KMS-11 (cell line): ENCODE results near the gene FAT1.

Experiments
- H2AFZ ChIP-seq: fragments of 200-600 bp; sonication (generic); 2 replicates; pipeline ENCODE4 v1.6.1; 2016; ENCODE audit warnings: antibody characterized with exemption, mixed run types, low read depth
- H3K27ac ChIP-seq: fragments of 200-600 bp; sonication (generic); 2 replicates; pipeline ENCODE4 v1.6.1; 2016; ENCODE audit warnings: mild to moderate bottlenecking, mixed run types
- H3K27me3 ChIP-seq: fragments of 200-600 bp; sonication (generic); 2 replicates; pipeline ENCODE4 v1.6.1; 2017; ENCODE audit warnings: mild to moderate bottlenecking, low read depth, mixed run types, moderate library complexity; ENCODE audit not compliant: insufficient read depth
- H3K36me3 ChIP-seq: fragments of 200-600 bp; sonication (generic); 2 replicates; pipeline ENCODE4 v1.6.1; 2017; ENCODE audit warnings: mild to moderate bottlenecking, mixed run types; ENCODE audit not compliant: insufficient read depth
- H3K4me1 ChIP-seq: fragments of 200-600 bp; sonication (generic); 2 replicates; pipeline ENCODE4 v1.6.1; 2016; ENCODE audit warnings: mild to moderate bottlenecking, low read depth, mixed run types; ENCODE audit not compliant: poor library complexity, severe bottlenecking
- H3K4me2 ChIP-seq: fragments of 200-600 bp; sonication (generic); 2 replicates; pipeline ENCODE4 v1.7.0; 2016; ENCODE audit warnings: mild to moderate bottlenecking, mixed run types
- H3K4me3 ChIP-seq: fragments of 200-600 bp; sonication (generic); IDR thresholded peaks from 2 replicates; pipeline ENCODE4 v1.6.1; 2017; ENCODE audit warnings: low read depth, low read length, mixed read lengths; ENCODE audit not compliant: insufficient read depth
- H3K79me2 ChIP-seq: fragments of 200-600 bp; sonication (generic); 2 replicates; pipeline ENCODE4 v1.6.1; 2016; ENCODE audit warnings: low read depth, mixed run types; ENCODE audit not compliant: insufficient read depth
- H3K9ac ChIP-seq: fragments of 200-600 bp; sonication (generic); 2 replicates; pipeline ENCODE4 v1.6.1; 2016; ENCODE audit warnings: mild to moderate bottlenecking, mixed run types
- H4K20me1 ChIP-seq: fragments of 200-600 bp; sonication (generic); 2 replicates; pipeline ENCODE4 v1.6.1; 2016; ENCODE audit warnings: mild to moderate bottlenecking, mixed run types; ENCODE audit not compliant: insufficient read depth
- CTCF ChIP-seq: fragments of 200-600 bp; sonication (generic); conservative IDR thresholded peaks from 2 replicates; pipeline ENCODE4 v1.6.1; 2017; ENCODE audit warnings: low read depth, mild to moderate bottlenecking, antibody characterized with exemption, low read length, moderate library complexity, mixed read lengths

The FAT1 gene

GRCh38 chr4:186557061-186557460, 166.6 kb downstream of the FAT1 start:
- Histone ChIP-seq H2AFZ (no peak overlapping the region), H3K27me3 (no peaks in the 10 kb centered on the region), H4K20me1 (no peaks in the 10 kb centered on the region), H3K4me3 (no peak overlapping the region), H3K9ac (no peak overlapping the region), H3K79me2 (no peaks in the 10 kb centered on the region), H3K27ac (no peak overlapping the region), H3K4me2 (no peak overlapping the region), H3K36me3 (no peaks in the 10 kb centered on the region), H3K4me1 (no peaks in the 10 kb centered on the region)
- TF ChIP-seq CTCF, result no peak

DNA sequence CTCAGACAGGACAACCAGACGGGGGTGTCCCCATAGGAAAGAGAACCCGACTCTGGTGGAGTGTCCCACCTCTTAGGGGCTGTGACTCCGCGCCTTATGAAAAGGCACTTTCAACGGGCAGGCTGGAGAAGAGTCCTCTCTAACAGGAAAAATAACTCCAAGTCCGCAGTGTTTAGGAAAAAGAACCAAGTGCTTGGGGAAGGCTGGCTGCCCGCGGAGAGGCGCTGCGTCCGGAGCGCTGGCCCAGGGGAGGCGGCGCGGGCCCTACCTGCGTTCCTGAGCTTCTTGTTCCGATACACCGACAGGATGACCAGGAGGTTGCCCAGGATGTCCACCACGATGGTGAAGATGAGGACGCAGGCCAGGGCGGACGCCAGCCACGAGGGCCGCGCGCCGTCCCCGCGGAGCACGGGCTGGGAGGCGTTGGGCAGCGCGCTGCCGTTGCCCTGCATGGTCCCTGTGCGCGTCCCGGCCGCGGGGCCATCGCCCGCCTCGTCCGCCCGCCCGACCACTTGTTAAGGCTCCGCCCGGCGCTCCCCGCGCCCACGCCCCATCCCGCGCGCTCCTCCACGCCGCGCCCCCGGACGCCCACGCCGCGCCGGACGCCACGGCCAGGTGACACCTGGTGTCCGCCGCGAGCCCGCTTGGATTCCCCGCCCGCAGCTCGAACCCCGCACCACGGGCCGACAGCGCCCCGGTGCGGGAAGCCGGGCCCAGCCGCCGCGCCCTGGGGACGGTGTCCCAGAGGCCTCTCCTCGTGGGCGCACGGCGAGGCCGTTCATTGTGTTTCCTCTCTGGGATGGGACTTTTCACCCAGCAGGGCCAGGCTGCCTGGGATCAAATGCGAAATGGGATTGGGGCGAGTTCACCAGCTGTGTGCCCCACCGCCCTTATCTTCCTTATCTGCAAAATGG, 168.5 kb downstream of the FAT1 start, which contains the start of gene MTNR1A:
TSS of gene MTNR1A (minus strand) at position 654 of the 914 bp plus-strand sequence. CDS start at position 452, 202 bp downstream.
- no peaks in the 10 kb centered on the region for H3K36me3 ChIP-seq
- no peaks in the 10 kb centered on the region for H3K27me3 ChIP-seq
- H3K4me3 ChIP-seq, result no peak within 1 kb of the TSS
- no peaks in the 10 kb centered on the region for H3K79me2 ChIP-seq
- H4K20me1 ChIP-seq, result no peaks in the 10 kb centered on the region
- no peak within 1 kb of the TSS for H3K9ac ChIP-seq
- no peaks in the 10 kb centered on the region for H3K4me1 ChIP-seq
- TF ChIP-seq CTCF, result no peak
- no peak within 1 kb of the TSS for H2AFZ ChIP-seq
- no peak within 1 kb of the TSS for H3K27ac ChIP-seq
- H3K4me2 ChIP-seq, result no peak within 1 kb of the TSS

GRCh38 chr4:186554539-186554913, 169.1 kb downstream of the FAT1 start:
- no peak overlapping the region for H3K4me3 ChIP-seq
- H3K9ac ChIP-seq, result no peak overlapping the region
- H3K27ac ChIP-seq, result no peak overlapping the region
- no peaks in the 10 kb centered on the region for H3K27me3 ChIP-seq
- H3K36me3 ChIP-seq, result no peaks in the 10 kb centered on the region
- no peaks in the 10 kb centered on the region for H4K20me1 ChIP-seq
- TF ChIP-seq CTCF, result no peak
- no peak overlapping the region for H3K4me2 ChIP-seq
- H2AFZ ChIP-seq, result no peak overlapping the region
- no peaks in the 10 kb centered on the region for H3K79me2 ChIP-seq
- H3K4me1 ChIP-seq, result no peaks in the 10 kb centered on the region

GRCh38 chr4:186553717-186554116, 169.9 kb downstream of the FAT1 start:
- no peak overlapping the region for H3K9ac ChIP-seq
- H2AFZ ChIP-seq, result no peak overlapping the region
- H3K4me3 ChIP-seq, result no peak overlapping the region
- H3K36me3 ChIP-seq, result no peaks in the 10 kb centered on the region
- no peaks in the 10 kb centered on the region for H3K4me1 ChIP-seq
- H3K27me3 ChIP-seq, result no peaks in the 10 kb centered on the region
- H3K4me2 ChIP-seq, result no peak overlapping the region
- no peaks in the 10 kb centered on the region for H4K20me1 ChIP-seq
- no peak overlapping the region for H3K27ac ChIP-seq
- H3K79me2 ChIP-seq, result no peaks in the 10 kb centered on the region
- no peak for TF ChIP-seq CTCF
